Measurements from ENCODE around the gene GPAM.

Gene GPAM

DNA sequence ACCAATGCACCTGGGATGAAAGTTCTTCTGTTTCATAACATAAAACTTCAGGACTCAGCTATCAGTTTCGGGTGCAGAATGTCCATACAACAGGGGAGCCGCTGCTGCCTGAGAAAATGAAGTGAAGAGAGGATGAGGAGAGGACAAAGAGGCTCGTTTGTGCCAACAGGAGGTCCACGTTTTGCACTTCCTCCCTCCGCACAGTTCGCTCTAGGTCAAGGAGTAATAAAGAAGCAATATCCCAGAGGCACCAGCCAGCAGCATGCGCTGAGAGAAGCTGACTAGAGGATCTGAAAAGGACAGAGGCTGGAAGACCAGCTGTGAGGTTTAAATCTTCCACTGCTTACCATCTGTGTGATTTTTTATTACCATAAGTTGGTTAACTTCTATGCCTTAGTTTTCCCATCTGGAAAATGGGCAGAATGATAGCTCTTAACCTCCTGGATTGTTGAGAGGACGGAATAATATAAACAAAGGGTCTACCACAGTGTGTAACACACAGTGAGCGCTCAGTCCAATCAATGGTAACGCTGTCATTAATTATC is 709 bp downstream of the GPAM start:
- DNase-seq (ENCODE audit: low read depth, low spot score): no peak

DNA sequence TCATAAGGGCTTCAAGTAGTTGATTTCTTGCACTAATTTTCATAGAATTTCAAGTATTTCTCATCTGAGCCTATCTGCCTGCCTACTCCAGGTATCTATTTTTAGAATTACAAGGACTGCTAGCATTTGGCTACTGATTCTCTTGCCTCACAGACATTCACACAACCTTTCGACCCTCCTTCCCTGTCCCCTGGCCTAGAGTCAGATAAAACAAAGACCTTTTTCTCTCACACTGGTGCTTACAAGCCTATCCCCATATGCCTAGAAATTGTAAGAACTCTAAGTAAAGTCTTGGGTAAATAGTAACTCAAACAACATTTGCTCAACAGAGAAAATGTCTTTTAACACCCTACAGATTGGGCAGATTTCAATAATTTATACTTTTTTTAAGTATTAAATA is 6.3 kb downstream of the GPAM start:
- DNase-seq (ENCODE audit: low read depth, low spot score): no peak

DNA sequence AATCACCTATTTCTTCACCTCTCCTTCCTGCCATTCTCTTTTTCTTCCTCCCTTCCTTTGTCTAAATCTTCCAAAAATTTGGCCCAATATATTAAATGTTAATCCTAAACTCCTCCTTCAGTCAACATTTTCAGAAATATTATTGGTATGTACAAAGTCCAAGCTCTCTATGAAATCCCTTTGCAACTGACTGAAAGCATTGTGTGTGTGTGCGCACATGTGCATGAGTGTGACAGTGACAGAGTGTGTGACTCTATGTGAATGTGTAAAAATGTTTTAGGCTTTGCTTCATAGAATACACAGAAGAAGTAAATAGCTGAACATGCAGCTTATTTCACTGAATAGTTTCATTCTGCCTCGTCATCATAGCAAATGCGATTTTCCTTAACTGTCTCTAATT is 7.0 kb downstream of the GPAM start:
- DNase-seq (ENCODE audit: low read depth, low spot score): no peak

DNA sequence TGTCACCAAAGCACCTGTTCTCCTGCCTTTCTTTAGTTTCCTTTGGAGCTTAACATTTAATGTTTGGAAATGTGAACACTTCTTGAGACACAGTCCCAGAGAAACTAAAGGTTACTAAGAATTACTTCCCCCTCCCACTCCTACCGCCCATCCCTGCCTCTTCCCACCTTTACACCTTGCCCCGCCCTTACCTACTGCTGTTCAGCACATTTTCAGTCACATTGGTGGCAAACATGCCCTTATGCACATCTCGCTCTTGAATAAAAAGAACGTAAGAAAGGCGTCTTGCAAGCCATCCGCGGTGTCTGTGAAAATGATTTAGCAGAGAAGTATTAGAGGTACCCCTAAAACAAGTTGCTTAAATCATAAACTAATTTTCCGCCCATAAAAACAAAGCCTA is 8.2 kb downstream of the GPAM start:
- no peak for DNase-seq (ENCODE audit: low read depth, low spot score)

DNA sequence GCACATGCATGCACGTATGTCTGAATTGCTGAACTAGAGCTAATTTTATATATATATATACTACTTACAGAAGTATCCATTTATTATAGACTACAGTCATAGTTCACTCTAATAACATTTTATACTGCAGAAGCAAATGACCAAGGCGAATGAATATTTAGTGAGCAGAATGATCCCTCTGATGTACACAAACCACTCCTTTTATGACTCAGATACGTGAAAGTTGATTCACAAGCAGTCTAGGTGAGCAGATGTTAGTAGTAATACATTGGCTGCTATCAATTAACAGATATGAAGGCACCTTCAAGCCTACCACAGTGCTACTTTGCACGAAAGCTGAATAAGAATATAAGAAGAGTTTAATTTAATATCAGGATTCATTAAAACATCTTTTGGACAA is 10.4 kb downstream of the GPAM start:
- no peak for DNase-seq (ENCODE audit: low read depth, low spot score)

DNA sequence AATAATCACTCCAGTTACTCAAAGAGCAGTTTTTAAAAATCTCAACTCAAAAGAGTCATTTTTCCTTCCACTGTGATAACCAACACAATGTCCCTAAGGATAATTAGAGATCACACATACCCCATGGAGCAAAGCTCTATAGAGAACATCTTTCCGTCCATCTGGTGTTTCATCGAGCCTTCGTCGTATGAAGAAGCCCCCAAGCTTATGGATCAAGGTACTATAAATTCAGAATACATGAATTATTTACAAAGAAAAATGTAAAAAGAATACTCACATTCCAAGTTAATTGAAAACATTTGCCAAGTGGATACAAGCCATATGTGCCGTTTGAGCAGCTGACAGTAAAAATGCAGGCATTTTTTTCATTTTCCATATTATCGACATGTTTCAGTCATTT is 14.8 kb downstream of the GPAM start:
- DNase-seq (ENCODE audit: low read depth, low spot score): no peak

DNA sequence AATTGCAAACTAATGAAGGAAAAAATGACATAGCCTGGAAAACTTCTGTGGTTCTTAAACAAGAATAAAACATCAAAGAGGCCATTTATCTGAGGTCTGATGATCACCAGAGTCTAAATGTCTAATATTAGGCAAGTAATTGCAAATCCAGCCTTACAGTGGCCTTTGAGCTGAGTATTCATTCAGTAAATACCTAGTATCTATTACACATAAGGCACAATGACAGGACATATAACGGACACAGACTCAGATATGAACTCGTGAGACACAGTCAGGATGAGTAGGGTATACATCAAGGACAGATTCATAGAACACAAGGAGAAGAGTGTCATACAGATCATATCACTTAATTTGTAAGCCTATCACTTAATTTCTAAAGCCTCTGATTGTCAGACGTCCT is 16.8 kb downstream of the GPAM start:
- no peak for DNase-seq (ENCODE audit: low read depth, low spot score)

DNA sequence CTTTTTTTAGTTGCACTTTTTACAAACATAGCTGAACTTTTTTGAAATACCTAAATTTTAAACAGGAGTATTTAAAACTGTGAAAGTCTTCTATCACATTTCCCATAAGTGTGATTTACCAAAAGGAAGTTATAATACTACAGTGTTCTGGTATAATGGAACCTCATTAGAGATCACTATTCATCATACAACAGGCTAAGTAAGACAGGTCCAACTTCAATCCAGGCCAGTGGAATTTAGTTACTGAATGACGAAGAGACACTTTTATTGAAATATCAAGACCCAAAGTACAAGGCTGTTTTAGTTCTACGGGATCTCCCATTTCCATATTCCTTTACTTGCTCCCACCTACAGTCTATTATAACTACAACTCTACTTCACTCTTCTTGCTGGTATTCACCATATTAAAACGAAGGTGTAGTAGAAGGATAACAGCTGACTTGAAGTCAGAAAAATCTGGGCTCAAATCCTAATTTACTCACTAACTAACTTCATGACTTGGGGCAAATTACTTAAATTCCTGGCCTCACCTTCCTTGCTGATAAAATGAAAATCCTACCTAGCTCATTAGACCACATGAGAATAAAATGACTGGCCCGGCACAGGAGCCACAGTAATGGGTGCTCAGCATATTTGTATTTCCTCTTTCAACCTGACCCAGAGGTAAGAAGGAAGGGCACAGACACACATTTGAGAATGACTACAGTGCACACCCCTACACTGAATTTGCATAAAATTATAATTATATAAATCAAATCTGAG is 21.6 kb downstream of the GPAM start:
- DNase-seq (ENCODE audit: low read depth, low spot score): no peak

DNA sequence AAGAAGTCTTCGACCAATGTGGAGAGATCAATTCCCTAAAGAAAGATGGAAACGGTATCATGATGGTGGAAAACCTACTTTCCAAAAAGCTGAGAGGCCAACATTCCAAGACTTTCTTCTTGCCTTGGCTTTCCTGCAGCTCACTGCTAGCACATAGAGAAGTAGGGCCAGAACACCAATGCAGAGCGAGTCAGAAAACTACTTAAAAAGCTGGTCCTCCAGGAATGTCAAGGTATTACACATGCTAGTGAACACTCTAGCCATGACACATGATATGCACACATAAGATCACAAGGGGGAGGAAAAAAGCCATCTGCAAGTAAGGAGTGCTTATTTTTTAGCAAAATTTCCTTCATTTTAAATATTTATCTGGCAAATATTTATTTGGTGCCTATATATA is 22.7 kb downstream of the GPAM start:
- no peak for DNase-seq (ENCODE audit: low read depth, low spot score)

DNA sequence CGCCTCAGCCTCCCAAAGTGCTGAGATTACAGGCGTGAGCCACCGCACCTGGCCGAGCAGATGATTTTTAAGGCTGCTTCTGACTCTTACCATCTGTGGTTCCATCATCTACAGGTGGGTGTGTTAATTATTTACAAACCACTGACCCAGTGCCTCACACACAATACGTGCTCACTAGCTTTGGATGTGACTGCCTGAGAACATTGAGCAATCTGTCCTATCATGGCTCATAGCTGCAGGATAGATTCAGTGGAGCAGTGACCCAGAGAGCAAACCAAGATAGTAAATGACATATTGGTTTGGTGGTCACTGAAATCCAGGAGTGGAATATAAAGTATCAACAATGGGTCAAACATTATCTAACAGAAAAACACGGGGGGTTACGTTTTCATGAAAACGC is 24.1 kb downstream of the GPAM start:
- DNase-seq (ENCODE audit: low read depth, low spot score): no peak

DNA sequence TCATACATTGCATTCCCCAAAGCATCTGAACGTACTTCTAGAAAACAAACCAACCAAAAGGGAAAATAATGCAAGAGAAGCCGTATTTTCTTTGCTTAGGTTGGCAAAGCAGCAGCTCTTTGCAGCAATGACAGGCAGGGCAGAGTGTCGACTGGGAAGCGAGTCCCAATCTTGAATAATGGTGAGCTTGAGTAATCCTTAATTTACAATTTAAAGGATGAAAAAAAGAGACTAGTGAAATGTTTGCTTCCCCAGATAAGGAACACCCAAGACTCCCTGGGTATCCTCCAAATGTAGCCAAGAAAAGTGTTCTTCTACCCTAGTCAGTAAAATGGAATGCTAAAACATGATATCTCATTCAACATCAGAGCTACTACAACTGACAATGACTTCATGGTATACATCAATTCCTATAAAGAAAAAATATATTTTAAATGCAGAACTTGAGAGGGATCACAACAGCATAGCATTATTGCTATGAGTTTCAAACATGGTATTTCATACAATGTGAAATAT is 32.0 kb downstream of the GPAM start:
- no peak for DNase-seq (ENCODE audit: low read depth, low spot score)

DNA sequence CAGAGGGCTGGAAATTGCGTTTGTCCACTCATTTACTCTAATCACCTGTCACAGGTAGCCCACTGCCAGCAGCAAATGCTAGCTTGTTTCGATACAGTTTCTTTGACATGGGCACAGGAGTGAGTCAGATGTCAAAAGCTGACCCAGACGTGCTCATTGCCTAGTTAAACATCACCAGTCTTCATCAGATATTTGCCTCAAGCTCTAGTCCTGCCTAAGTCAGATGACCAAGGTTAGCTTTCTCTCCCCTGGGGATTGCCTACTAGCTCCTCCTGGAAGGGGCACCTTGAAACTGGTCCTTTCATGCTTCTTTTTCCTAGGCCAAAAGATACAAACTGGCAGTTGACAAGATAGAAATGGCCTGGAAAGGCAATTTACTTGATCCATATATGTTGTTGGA is 35.2 kb downstream of the GPAM start:
- DNase-seq (ENCODE audit: low read depth, low spot score): no peak

DNA sequence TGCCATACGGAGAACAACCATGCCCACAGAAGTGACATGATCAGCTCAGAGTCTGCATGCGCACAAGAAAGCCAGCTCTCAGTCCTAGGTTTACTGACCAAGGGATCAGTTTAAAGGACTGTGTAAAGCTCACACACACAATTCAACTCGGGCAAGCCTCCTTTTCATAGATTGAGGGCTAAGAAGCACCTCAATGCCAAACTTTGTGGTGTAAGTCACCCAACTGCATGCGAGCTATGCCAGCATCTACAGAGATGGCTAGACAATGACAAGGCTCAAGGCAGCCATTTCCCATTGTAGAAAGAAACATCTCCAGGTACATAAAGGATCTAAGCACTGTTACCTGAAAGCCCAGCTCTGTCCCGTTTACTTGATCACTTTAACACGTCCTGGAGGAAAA is 36.8 kb downstream of the GPAM start:
- DNase-seq (ENCODE audit: low read depth, low spot score): no peak

DNA sequence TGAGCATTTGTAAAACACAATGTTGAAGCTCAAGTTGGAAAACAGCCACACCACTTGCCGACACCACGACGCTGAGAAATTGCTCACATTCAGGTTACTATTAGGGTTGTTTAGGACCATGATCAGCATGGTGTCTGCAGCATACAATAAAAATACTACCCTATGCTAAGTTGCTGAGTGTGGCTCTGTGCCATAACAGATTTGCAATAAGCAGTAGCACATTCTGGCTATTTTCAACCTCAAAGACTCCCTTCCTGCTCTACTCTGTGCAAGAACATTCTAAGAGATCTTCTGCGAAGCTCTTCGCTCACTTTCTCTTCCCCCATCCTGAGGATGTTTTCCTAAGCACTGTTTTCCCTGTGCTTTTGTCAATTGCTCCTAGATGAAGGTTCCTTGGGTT is 38.3 kb downstream of the GPAM start:
- no peak for DNase-seq (ENCODE audit: low read depth, low spot score)

DNA sequence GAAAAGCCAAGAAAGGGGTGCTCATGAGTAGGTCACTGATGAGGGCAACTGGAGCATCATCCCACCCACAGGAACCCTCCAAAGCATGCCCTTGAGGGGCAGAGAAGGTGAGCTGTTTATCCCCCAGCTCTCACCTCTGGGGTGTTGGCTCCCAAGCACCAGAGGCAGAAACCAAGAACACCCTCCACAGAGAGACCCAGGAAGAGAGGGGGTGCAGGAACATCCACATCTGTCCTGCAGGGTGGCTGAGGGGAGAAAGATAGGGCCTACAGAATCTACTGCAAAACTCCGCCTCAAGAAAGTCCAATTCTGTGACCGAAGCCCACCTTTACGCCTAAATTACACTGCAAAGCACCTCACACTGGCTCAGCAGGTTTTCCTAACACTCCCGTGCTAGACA is 40.1 kb downstream of the GPAM start:
- no peak for DNase-seq (ENCODE audit: low read depth, low spot score)

DNA sequence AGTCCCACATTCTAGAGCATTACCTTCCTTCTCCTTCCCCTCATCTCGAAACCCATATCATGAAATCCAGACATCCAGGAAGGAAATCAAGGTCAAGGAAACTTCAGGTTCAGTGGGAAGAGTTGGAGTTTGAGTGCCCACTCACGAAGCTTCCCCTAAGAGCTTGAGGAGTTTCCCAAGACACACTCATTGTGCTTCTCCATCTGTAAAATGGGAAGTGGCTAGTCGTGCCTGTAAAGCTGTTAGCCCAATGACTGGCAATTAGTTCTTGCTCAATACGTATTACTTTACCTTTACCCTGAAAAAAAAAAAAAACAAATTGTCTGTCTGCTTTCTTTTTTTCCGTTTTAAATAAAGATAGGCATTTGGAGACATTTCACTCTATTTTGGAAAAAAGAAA is 42.3 kb downstream of the GPAM start:
- DNase-seq (ENCODE audit: low read depth, low spot score): no peak

DNA sequence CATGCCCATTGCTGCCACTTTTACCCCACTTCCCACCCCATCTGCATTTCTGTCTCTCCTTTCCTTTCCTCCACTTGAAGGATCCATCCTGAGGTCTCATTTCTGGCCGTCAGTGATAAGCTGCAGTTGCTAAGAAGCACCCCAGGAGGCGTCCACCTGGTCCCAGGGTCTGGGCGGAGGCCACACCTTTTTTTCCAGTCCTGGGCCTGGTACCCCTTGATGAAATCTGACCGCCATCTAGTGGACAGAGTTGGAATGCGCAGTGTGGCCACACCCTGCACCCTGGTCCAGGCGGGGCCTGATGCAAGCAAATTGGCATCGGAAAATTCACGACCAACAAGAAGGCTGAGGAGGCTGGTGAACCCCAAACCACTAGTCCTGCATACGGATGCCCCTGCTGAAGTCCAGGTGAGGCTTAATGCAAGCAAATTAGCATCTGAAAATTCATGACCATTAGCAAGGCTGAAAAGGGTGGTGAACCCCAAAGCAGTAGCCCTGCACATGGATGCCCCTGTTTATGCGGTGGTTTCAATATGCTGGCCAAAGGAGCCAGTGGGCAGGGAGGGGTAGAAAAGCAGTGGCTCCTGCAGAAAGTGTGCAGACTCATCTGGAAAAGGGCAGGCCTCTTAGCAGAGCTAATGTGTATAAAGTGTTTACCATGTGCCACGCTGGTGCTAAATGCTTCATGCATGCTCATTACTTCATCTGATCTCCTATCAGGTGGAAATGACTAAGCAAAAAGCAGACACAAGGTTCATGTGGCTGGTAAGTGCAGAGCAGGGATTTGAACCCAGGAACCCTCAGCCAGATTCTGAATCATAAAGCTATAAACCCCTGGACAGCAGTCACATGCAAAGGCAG is 43.2 kb downstream of the GPAM start:
- peak; percentile 45 for DNase-seq (ENCODE audit: low read depth, low spot score)

DNA sequence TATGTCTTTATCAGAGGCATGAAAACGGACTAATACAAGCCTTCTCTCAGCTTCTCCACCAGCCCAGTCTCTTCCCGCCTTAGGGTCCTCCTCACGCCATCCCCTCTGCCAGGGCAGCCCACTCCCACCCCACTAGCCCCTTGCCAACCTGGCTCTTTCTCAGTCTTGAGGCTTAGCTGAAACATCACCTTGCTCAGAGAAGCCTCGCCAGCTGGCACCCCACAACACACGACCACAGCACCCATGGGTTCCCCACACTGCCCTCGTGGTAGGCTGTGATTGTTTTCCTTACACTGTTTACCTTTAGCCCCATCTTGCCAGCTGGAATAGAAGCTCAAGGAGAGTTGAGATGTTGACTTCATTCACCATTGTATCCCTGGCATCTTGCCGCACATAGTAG is 44.4 kb downstream of the GPAM start:
- no peak for DNase-seq (ENCODE audit: low read depth, low spot score)

DNA sequence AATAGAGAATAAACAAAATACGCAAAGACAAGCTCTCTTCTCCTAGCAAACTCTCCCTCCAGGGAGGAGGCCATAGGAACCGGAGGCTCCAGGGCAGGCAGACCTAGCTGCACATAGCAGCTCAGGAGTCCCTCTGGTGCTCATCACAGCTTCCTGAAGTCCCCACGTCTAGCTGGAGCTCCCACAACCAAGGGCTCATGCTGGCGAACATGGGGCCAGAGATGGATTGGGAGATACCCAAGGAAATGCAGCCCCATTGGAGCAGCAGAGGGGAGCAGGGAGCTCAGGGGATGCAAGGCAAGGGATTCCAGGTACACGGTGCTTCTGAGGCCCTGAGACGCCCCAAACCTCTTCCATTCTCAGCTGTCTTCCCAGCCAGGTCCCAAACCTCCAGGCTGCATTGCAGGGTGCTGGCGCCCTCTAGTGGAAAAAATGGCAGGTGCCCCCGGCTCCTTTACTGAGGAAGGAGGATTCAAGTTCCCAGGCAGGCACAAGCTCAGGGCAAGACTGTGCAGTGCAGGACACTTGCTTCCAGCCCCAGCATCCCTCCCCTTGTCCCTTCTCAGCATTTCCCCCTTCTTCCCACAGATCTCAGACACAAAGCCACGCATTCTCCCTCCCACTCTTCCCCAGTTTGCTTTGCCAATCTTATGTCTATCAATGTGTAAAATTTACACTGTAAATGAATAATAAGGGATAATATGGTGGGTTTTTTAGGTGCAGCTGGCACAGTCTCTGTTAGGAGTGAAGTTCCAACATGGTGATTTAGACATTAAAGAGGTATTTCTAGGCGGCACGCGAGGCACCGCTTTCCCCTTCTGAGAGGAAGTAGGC is 46.2 kb downstream of the GPAM start:
- DNase-seq (ENCODE audit: low read depth, low spot score): peak; percentile 5

DNA sequence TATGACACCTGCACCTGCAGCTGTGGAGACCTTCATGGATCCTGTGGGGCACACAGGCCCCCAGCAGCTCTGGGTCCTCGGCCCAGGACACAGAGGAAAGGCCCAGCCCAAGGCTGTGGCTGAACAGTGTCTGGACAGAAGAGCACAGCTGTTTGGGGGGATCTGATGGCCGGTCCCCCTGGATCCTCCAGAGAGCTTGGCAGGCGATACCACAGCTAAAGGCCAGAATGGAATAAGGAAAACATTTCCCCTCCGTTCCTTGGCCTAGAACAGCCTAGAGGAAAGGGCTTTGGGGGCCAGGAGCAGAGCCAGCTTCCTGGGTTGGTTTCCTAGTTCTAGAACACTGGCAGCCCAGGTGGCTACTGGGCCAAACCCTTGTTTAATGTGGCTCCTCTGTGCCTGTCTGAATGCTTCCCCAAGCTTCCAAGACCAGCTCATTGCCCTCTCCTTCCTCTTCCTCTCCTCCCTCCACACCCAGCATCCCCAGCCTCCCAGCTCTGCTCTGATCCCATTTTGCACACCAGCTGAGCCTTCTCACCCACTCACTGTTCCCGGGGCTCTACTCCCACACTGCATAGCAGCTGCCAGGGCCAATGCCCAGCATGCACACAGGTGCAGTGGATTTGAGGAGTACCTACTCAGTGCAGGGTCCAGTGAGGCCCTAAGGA is 46.9 kb downstream of the GPAM start:
- DNase-seq (ENCODE audit: low read depth, low spot score): no peak

DNA sequence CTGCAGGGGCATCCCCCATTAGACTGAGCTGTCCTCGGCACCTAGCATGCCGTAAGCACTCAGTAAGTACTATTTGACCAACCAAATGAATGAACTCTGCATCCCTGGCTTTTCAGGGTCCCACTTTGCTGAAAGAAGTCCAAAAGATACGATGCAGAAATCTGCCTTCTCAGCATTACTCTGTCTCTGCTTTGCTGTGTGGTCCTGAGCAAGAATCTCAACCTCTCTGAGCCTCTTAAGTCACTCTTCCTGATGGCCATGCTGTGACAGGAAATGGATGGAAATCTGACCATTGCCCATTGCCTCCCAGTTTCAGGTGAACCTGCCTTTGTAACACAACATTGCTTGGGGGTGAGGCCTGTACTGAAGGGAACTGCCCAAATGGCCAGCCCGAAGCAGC is 48.0 kb downstream of the GPAM start:
- DNase-seq (ENCODE audit: low read depth, low spot score): no peak
